ENCODE results near the gene OR6S1.

DNA sequence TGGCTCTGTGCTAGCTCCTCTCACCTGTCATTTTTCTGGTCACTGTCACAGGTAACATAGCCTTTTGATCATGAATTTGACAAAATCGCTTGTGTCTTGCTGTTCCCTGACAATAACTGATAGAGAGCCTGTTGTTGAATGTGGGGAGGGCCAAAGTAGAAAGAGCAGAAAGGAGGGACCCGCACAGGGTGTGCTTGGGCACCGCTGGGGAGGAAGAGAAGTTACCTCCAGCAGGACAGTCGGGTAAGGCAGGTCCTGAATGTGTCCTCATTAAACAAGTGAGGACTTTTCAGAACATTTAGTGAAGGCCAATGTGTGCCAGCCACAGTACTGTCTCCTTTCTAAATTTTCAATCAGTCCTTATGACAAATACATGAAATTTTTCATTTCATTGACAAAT is 50.3 kb downstream of the OR6S1 start, which contains the start of gene RNASE12:
- TF ChIP-seq, protein P1, sequence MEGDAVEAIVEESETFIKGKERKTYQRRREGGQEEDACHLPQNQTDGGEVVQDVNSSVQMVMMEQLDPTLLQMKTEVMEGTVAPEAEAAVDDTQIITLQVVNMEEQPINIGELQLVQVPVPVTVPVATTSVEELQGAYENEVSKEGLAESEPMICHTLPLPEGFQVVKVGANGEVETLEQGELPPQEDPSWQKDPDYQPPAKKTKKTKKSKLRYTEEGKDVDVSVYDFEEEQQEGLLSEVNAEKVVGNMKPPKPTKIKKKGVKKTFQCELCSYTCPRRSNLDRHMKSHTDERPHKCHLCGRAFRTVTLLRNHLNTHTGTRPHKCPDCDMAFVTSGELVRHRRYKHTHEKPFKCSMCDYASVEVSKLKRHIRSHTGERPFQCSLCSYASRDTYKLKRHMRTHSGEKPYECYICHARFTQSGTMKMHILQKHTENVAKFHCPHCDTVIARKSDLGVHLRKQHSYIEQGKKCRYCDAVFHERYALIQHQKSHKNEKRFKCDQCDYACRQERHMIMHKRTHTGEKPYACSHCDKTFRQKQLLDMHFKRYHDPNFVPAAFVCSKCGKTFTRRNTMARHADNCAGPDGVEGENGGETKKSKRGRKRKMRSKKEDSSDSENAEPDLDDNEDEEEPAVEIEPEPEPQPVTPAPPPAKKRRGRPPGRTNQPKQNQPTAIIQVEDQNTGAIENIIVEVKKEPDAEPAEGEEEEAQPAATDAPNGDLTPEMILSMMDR (IDR thresholded peaks at IDR 0.05; ENCODE audit: extremely low read depth in 1 of 2, insufficient read depth in 1 of 2, low read depth in 1 of 2, low read length in 2 of 2): no peak
- TF ChIP-seq EZH2 (IDR thresholded peaks at IDR 0.05; ENCODE audit: borderline replicate concordance, low read depth, low read length, severe bottlenecking) (no peak), POLR2A (IDR thresholded peaks at IDR 0.05; ENCODE audit: low read depth, low read length) (no peak), MYC (IDR thresholded peaks at IDR 0.05; ENCODE audit: low read depth, low read length) (no peak)
